HepG2 (cell line): ENCODE data around the gene AGAP1. TPM values are rescaled to one million over a fixed set of nuclear protein-coding genes. Genes with fewer than 3 reads are reported as not detected.

ENCODE experiments used
- BORCS8-MEF2B ChIP-seq: sonication (generic); formaldehyde crosslinking; IDR thresholded peaks from 2 replicates; pipeline ENCODE4 v1.8.0; 2022; ENCODE audit warnings: mild to moderate bottlenecking, missing genetic modification reagents
- FIP1L1 ChIP-seq: fragments of 200-400 bp; formaldehyde crosslinking; IDR thresholded peaks from 2 replicates; pipeline ENCODE4 v1.6.1; 2018; ENCODE audit warnings: low read depth, mild to moderate bottlenecking, low read length, moderate library complexity, borderline replicate concordance; ENCODE audit not compliant: insufficient read depth
- HDAC1 ChIP-seq: sonication (generic); formaldehyde crosslinking; IDR thresholded peaks from 2 replicates; pipeline ENCODE4 v1.5.1; 2020; ENCODE audit warnings: mild to moderate bottlenecking, missing genetic modification reagents
- HES4 ChIP-seq: sonication (generic); formaldehyde crosslinking; IDR thresholded peaks from 2 replicates; pipeline ENCODE4 v1.9.0; 2021; ENCODE audit warnings: mild to moderate bottlenecking, missing genetic modification reagents, borderline replicate concordance
- IKZF1 ChIP-seq: fragments of 450-650 bp; IDR thresholded peaks from 2 replicates; pipeline ENCODE4 v1.7.1; 2016
- KAT2B ChIP-seq: fragments of 150-350 bp; IDR thresholded peaks from 2 replicates; pipeline ENCODE4 v1.6.1; 2014; ENCODE audit warnings: low read depth, low read length, borderline replicate concordance
- NFE2 ChIP-seq: sonication (generic); formaldehyde crosslinking; IDR thresholded peaks from 2 replicates; pipeline ENCODE4 v1.4.0; 2020; ENCODE audit warnings: missing genetic modification reagents
- PCBP1 ChIP-seq: fragments of 200-400 bp; formaldehyde crosslinking; IDR thresholded peaks from 2 replicates; pipeline ENCODE4 v1.6.1; 2017; ENCODE audit warnings: mild to moderate bottlenecking, low read depth, low read length, borderline replicate concordance
- PHF20 ChIP-seq: sonication (generic); formaldehyde crosslinking; IDR thresholded peaks from 2 replicates; pipeline ENCODE4 v1.5.0; 2020; ENCODE audit warnings: mild to moderate bottlenecking, missing genetic modification reagents
- RAD21 ChIP-seq: fragments of 450-650 bp; formaldehyde crosslinking; IDR thresholded peaks from 2 replicates; pipeline ENCODE4 v1.5.0; 2020; ENCODE audit warnings: mild to moderate bottlenecking
- RCOR2 ChIP-seq: IDR thresholded peaks from 2 replicates; pipeline ENCODE4 v1.6.1; 2016; ENCODE audit warnings: missing biosample characterization, missing genetic modification reagents
- RELA ChIP-seq: sonication (generic); formaldehyde crosslinking; IDR thresholded peaks from 2 replicates; pipeline ENCODE4 v1.4.0; 2020; ENCODE audit warnings: missing genetic modification reagents
- RFX5 ChIP-seq: IDR thresholded peaks from 2 replicates; pipeline ENCODE4 v1.6.1; 2011; ENCODE audit warnings: low read depth, low read length, improper control_type of control experiment
- SNRNP70 ChIP-seq: fragments of 200-400 bp; formaldehyde crosslinking; IDR thresholded peaks from 2 replicates; pipeline ENCODE4 v1.6.1; 2017; ENCODE audit warnings: mild to moderate bottlenecking, low read depth, low read length, moderate library complexity
- TBX2 ChIP-seq: sonication (generic); formaldehyde crosslinking; IDR thresholded peaks from 2 replicates; pipeline ENCODE4 v1.5.0; 2020; ENCODE audit warnings: missing genetic modification reagents, mild to moderate bottlenecking, borderline replicate concordance
- TOE1 ChIP-seq: sonication (generic); formaldehyde crosslinking; IDR thresholded peaks from 2 replicates; pipeline ENCODE4 v1.4.0; 2020; ENCODE audit warnings: mild to moderate bottlenecking, missing genetic modification reagents
- ZFX ChIP-seq: sonication (generic); formaldehyde crosslinking; IDR thresholded peaks from 2 replicates; pipeline ENCODE4 v1.4.0; 2020; ENCODE audit warnings: mild to moderate bottlenecking, low read depth, missing genetic modification reagents, moderate library complexity
- ZNF138 ChIP-seq: sonication (generic); formaldehyde crosslinking; IDR thresholded peaks from 2 replicates; pipeline ENCODE4 v1.5.0; 2020; ENCODE audit warnings: mild to moderate bottlenecking, low read depth, missing genetic modification reagents
- ZNF230 ChIP-seq: sonication (generic); formaldehyde crosslinking; IDR thresholded peaks from 2 replicates; pipeline ENCODE4 v1.4.0; 2020; ENCODE audit warnings: mild to moderate bottlenecking, missing genetic modification reagents
- ZNF296 ChIP-seq: sonication (generic); formaldehyde crosslinking; conservative IDR thresholded peaks from 2 replicates; pipeline ENCODE4 v1.5.0; 2020; ENCODE audit warnings: mild to moderate bottlenecking, missing genetic modification reagents
- ZNF317 ChIP-seq: sonication (generic); formaldehyde crosslinking; IDR thresholded peaks from 2 replicates; pipeline ENCODE4 v1.5.0; 2020; ENCODE audit warnings: mild to moderate bottlenecking, missing genetic modification reagents
- ZNF333 ChIP-seq: sonication (generic); formaldehyde crosslinking; IDR thresholded peaks from 2 replicates; pipeline ENCODE4 v1.4.0; 2020; ENCODE audit warnings: mild to moderate bottlenecking, missing genetic modification reagents, borderline replicate concordance
- ZNF451 ChIP-seq: sonication (generic); formaldehyde crosslinking; IDR thresholded peaks from 2 replicates; pipeline ENCODE4 v1.5.0; 2020; ENCODE audit warnings: mild to moderate bottlenecking, missing genetic modification reagents
- ZNF629 ChIP-seq: sonication (generic); formaldehyde crosslinking; conservative IDR thresholded peaks from 2 replicates; pipeline ENCODE4 v1.5.0; 2020; ENCODE audit warnings: missing genetic modification reagents
- ZNF644 ChIP-seq: IDR thresholded peaks from 2 replicates; pipeline ENCODE4 v1.6.1; 2016; ENCODE audit warnings: low read depth
- ZNF776 ChIP-seq: sonication (generic); formaldehyde crosslinking; IDR thresholded peaks from 2 replicates; pipeline ENCODE4 v1.4.0; 2020; ENCODE audit warnings: mild to moderate bottlenecking, missing genetic modification reagents
- polyA plus RNA-seq, 8 experiments: library from polyadenylated mRNA; depleted of rRNA in 3 of 8; stranded (reverse) in 7 of 8; unstranded in 1 of 8; fragments of >200 nt; fragmentation: Illumina TruSeq in 4 of 8; extraction: Trizol in 4 of 8; gene quantifications; 2 replicates each; pipeline versions ENCODE4 v1.2.1 to v1.2.3, GENCODE V29; 2011 to 2016; ENCODE audit warnings: low read depth in 4 of 8, missing spikeins in 1 of 8, mixed read lengths in 1 of 8; ENCODE audit not compliant: insufficient read depth in 1 of 8
- total RNA-seq, 5 experiments: library from RNA; depleted of rRNA; stranded (reverse); fragments of >200 nt; fragmentation: Illumina TruSeq; extraction: Trizol; gene quantifications; 2 replicates each; pipeline ENCODE4 v1.2.3, GENCODE V29; 2016; ENCODE audit warnings: low read depth in 1 of 5
- TF ChIP-seq, protein P1 (sequence below): sonication (generic); formaldehyde crosslinking; IDR thresholded peaks from 2 replicates; pipeline ENCODE4 v1.5.0; 2020; ENCODE audit warnings: mild to moderate bottlenecking, missing genetic modification reagents, borderline replicate concordance
- TF ChIP-seq, protein P2 (sequence below): IDR thresholded peaks from 2 replicates; pipeline ENCODE4 v1.6.1; 2016; ENCODE audit warnings: mild to moderate bottlenecking
- TF ChIP-seq, protein P3 (sequence below): sonication (generic); formaldehyde crosslinking; conservative IDR thresholded peaks from 2 replicates; pipeline ENCODE4 v1.4.0; 2020; ENCODE audit warnings: missing genetic modification reagents

The AGAP1 gene
- total and polyA plus RNA-seq, 2 of the 13 experiments (the other 11 are each of a cell fraction or from before 2014, with no cell fraction given) = 21.2 to 32.7 TPM

DNA sequence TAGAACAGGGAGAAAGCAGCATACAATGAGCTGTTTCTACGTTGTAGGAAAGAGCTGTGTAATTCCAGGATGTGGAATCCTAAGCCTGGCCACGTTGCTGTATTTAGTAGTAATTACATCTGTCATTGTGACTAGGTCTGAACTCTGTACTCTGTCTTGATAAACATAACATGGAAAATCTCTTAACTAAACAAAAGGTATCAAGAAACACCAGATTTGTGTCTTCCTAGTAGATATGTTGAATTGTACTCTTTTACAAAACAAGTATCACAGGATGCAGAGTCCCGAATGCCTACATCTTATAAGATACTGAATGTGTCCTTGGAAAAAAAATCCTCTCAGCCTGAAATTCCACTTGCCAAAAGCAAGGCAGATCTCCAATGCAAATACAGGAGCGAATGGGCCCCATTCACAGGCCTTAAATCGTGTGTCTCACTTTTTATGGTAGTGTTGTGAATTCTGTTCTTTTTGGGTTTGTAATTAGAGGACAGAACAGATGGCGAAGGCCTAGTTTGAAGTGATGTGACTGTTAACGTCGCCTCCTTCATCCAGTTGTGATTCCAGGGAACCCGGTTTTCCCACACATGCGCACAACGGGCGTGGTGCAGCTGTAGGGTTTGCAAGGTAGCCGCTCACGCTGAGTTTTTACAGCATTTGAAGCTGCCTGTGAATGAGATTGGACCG is 427.8 kb downstream of the AGAP1 start (continued):
- TF ChIP-seq PCBP1 (no peak), ZNF138 (CRISPR knock-in tag) (no peak), TOE1 (CRISPR knock-in tag) (no peak), ZNF333 (CRISPR knock-in tag) (no peak), RFX5 (no peak), RAD21 (CRISPR knock-in tag) (peak; percentile 31; the same call in 1 of the 2 replicates), NFE2 (CRISPR knock-in tag) (no peak), IKZF1 (no peak), HES4 (CRISPR knock-in tag) (no peak), TBX2 (CRISPR knock-in tag) (peak; percentile 34; the same call in 1 of the 2 replicates), ZNF230 (CRISPR knock-in tag) (no peak), ZNF629 (CRISPR knock-in tag) (no peak), ZNF776 (CRISPR knock-in tag) (no peak), ZNF296 (CRISPR knock-in tag) (no peak), KAT2B (no peak), SNRNP70 (no peak), HDAC1 (CRISPR knock-in tag) (peak; percentile 51; the same call in 1 of the 2 replicates), ZNF644 (CRISPR knock-in tag) (no peak), RCOR2 (peak; percentile 47; the same call in 1 of the 2 replicates), RELA (CRISPR knock-in tag) (no peak), FIP1L1 (no peak), ZNF451 (no peak), ZNF317 (no peak), BORCS8-MEF2B (CRISPR knock-in tag) (no peak), ZFX (CRISPR knock-in tag) (peak; percentile 41; the same call in 1 of the 2 replicates), PHF20 (CRISPR knock-in tag) (no peak)
- TF ChIP-seq, protein P1, sequence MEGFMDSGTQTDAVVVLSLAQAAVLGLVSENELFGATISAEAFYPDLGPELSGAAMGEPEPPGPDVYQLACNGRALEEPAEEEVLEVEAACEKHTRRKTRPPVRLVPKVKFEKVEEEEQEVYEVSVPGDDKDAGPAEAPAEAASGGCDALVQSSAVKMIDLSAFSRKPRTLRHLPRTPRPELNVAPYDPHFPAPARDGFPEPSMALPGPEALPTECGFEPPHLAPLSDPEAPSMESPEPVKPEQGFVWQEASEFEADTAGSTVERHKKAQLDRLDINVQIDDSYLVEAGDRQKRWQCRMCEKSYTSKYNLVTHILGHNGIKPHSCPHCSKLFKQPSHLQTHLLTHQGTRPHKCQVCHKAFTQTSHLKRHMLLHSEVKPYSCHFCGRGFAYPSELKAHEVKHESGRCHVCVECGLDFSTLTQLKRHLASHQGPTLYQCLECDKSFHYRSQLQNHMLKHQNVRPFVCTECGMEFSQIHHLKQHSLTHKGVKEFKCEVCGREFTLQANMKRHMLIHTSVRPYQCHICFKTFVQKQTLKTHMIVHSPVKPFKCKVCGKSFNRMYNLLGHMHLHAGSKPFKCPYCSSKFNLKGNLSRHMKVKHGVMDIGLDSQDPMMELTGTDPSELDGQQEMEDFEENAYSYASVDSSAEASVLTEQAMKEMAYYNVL (CRISPR knock-in tag) = no peak
- TF ChIP-seq, protein P2, sequence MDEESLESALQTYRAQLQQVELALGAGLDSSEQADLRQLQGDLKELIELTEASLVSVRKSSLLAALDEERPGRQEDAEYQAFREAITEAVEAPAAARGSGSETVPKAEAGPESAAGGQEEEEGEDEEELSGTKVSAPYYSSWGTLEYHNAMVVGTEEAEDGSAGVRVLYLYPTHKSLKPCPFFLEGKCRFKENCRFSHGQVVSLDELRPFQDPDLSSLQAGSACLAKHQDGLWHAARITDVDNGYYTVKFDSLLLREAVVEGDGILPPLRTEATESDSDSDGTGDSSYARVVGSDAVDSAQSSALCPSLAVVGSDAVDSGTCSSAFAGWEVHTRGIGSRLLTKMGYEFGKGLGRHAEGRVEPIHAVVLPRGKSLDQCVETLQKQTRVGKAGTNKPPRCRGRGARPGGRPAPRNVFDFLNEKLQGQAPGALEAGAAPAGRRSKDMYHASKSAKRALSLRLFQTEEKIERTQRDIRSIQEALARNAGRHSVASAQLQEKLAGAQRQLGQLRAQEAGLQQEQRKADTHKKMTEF (CRISPR knock-in tag) = peak; percentile 54; the same call in 1 of the 2 replicates
- TF ChIP-seq, protein P3, sequence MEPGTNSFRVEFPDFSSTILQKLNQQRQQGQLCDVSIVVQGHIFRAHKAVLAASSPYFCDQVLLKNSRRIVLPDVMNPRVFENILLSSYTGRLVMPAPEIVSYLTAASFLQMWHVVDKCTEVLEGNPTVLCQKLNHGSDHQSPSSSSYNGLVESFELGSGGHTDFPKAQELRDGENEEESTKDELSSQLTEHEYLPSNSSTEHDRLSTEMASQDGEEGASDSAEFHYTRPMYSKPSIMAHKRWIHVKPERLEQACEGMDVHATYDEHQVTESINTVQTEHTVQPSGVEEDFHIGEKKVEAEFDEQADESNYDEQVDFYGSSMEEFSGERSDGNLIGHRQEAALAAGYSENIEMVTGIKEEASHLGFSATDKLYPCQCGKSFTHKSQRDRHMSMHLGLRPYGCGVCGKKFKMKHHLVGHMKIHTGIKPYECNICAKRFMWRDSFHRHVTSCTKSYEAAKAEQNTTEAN (CRISPR knock-in tag) = no peak
